ENCODE results near the gene MAT1A. TPM values are rescaled to one million over a fixed set of nuclear protein-coding genes. Genes with fewer than 3 reads are reported as not detected.

The MAT1A gene
- total and polyA plus RNA-seq, 9 of the 15 experiments (the other 6 are each of a cell fraction or from before 2014, with no cell fraction given), result 0.03 to 0.30 (median 0.11) TPM; not detected in 2

DNA sequence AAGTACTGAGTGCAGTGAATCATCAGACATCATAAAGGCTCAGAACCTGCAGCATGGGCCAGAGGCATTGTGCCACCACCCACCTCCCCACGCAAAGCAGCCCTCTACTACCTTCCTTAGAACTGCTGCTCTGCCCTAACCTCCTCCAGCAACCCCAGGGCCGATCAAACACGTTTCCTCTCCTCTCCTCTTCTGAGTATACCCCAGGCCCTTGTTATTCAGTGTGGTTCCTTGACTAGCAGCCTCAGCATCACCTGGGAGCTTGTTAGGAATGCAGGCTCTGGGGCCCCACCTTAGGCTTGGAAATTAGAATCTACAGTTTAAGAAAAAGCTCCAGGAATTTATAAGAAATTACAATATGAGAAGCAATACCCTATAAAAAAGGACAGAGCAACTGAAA lies 33.9 kb upstream of the MAT1A start (continued):
- no peak for TF ChIP-seq HCFC1 (IDR thresholded peaks at IDR 0.05; ENCODE audit: low read depth, low read length)
- TF ChIP-seq PTTG1 (tag; IDR thresholded peaks at IDR 0.05; ENCODE audit: low read depth), result no peak

DNA sequence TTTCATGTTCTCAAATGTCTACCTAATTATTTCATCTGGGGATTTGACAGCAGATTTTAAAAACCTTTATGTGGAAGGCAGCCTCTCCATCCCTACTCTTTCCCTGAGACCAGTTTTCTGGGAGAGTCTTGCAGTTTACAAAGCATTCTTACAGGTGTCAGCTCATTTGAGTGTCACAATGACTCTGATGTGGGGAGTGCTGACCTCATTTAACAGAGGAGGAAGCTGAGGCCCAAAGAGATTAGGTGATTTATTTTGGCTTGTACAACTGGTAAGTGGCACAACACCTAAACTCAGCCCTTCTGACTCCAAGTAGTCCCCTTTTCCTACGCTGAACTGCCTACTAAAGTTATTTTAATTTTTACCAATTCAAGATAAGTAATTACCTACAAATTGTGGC lies 33.3 kb upstream of the MAT1A start:
- WGBS (ENCODE audit: insufficient coverage, low coverage, missing lambda C conversion rate), result 0% methylated on average over 1 of the region's 1 CpG
- H3K36me3 ChIP-seq (ENCODE audit: control insufficient read depth, insufficient read depth, low read length), result no peaks in the 10 kb centered on the region
- no TSS peak for BruUV-seq (replicated peaks)
- H3K27ac ChIP-seq (ENCODE audit: extremely low read depth, low read depth, low read length), result no peak overlapping the region
- peaks cover 5 to 22% of the 10 kb centered on the region in 2 experiments; a peak in 2 of 5 replicates for H3K27me3 ChIP-seq (ENCODE audit: control insufficient read depth in 2 of 2, insufficient read depth in 2 of 2, low read length in 2 of 2)
- intact Hi-C loops (cut with micrococcal nuclease), result no loop called here
- ChIA-PET CTCF (ENCODE audit: low intra/inter-chr PET ratio) (no interaction called here), POLR2A (interaction anchor here (1.0 kb wide), 1 partner anchor 15 kb away, joined by 3 read pairs; no protein-coding TSS in a partner anchor)
- DNase-seq (ENCODE audit: extremely low read depth in 1 of 4, low spot score in 3 of 4) (no peak), FAIRE-seq (no peak), ATAC-seq (no peak)
- no peaks in the 10 kb centered on the region for H3K9me3 ChIP-seq (replicated peaks; ENCODE audit: control insufficient read depth, insufficient read depth, low read depth, low read length)
- H2AFZ ChIP-seq (ENCODE audit: low read depth, low read length), result no peak overlapping the region
- in situ Hi-C loops (cut with MboI), result no loop called here
- no peak overlapping the region for H3K9ac ChIP-seq (ENCODE audit: insufficient read depth in 1 of 2, low read depth in 2 of 2, low read length in 2 of 2)
- no peaks in the 10 kb centered on the region for H4K20me1 ChIP-seq (replicated peaks; ENCODE audit: control insufficient read depth, insufficient read depth, low read length)
- no peaks in the 10 kb centered on the region for H3K9me1 ChIP-seq (ENCODE audit: control insufficient read depth, insufficient read depth, low read length)
- no peak overlapping the region for H3K4me3 ChIP-seq
- TF ChIP-seq SRF (CRISPR knock-in tag; IDR thresholded peaks at IDR 0.05) (no peak), ZNF282 (CRISPR knock-in tag; IDR thresholded peaks at IDR 0.05) (no peak), MAFF (IDR thresholded peaks at IDR 0.05; ENCODE audit: low read length) (no peak), ZNF644 (tag; IDR thresholded peaks at IDR 0.05; ENCODE audit: low read depth) (no peak)
- no peaks in the 10 kb centered on the region for H3K4me1 ChIP-seq (replicated peaks in 1 of 2; ENCODE audit: control insufficient read depth in 2 of 2, insufficient read depth in 2 of 2, low read length in 2 of 2)
- H3K4me2 ChIP-seq (ENCODE audit: insufficient read depth, low read length), result no peak overlapping the region
- H3K79me2 ChIP-seq (ENCODE audit: control insufficient read depth, insufficient read depth, low read length), result no peaks in the 10 kb centered on the region

Data from K562 (cell line).